SK-N-SH (cell line): Measurements from ENCODE around the gene SDK1. TPM values are rescaled to one million over a fixed set of nuclear protein-coding genes. Genes with fewer than 3 reads are reported as not detected.

Source experiments
- CTCF ChIA-PET: fragments of 300-600, 350-600 bp; formaldehyde crosslinking; extraction: SDS; loops from one replicate; lab custom pipeline; 2021; lab: Yijun Ruan, JAX
- POLR2A ChIA-PET: fragments of 350-600 bp; sonication (Branson Sonifier 250); formaldehyde crosslinking; extraction: SDS; loops from one replicate; lab custom pipeline; 2020; ENCODE audit warnings: antibody characterized with exemption, inconsistent platforms; lab: Yijun Ruan, JAX
- DNase-seq: peaks from one replicate; pipeline ENCODE4 v3.0.0; 2012
- H2AFZ ChIP-seq: fragments of 200-600 bp; sonication (generic); 2 replicates; pipeline ENCODE4 v1.8.1; 2016; ENCODE audit warnings: antibody characterized with exemption, mild to moderate bottlenecking, low read depth
- H3F3A ChIP-seq: fragments of 200-600 bp; sonication (generic); replicated peaks from 2 replicates; pipeline ENCODE3; 2016; ENCODE audit warnings: antibody characterized with exemption, mild to moderate bottlenecking; ENCODE audit not compliant: insufficient read depth
- H3K27ac ChIP-seq, 2 experiments: fragments of 200-500 bp in 1 of 2; fragments of 200-600 bp in 1 of 2; sonication (Bioruptor generic) in 1 of 2; sonication (generic), shearing (Covaris generic) in 1 of 2; 2 replicates each; pipeline versions ENCODE4 v1.5.1 to v1.6.1; 2014 to 2016; ENCODE audit warnings: low read depth in 2 of 2, inconsistent platforms in 1 of 2, low read length in 1 of 2, mild to moderate bottlenecking in 1 of 2, mixed read lengths in 1 of 2
- H3K27me3 ChIP-seq: fragments of 200-600 bp; sonication (generic), shearing (Covaris generic); 2 replicates; pipeline ENCODE4 v1.6.1; 2016; ENCODE audit warnings: mixed run types; ENCODE audit not compliant: insufficient read depth
- H3K36me3 ChIP-seq, 2 experiments: fragments of 200-500 bp in 1 of 2; fragments of 200-600 bp in 1 of 2; sonication (Bioruptor generic) in 1 of 2; sonication (generic) in 1 of 2; replicated peaks in 1 of 2; 2 replicates each; pipeline versions ENCODE3 to v1.5.1; 2014 to 2016; ENCODE audit warnings: low read length in 1 of 2, mild to moderate bottlenecking in 1 of 2; ENCODE audit not compliant: insufficient read depth in 2 of 2, control insufficient read depth in 1 of 2
- H3K4me1 ChIP-seq, 2 experiments: fragments of 200-500 bp in 1 of 2; fragments of 200-600 bp in 1 of 2; sonication (Bioruptor generic) in 1 of 2; sonication (generic), shearing (Covaris generic) in 1 of 2; 2 replicates each; pipeline versions ENCODE4 v1.5.1 to v1.6.1; 2014 to 2016; ENCODE audit warnings: low read depth in 1 of 2, low read length in 1 of 2, mixed run types in 1 of 2; ENCODE audit not compliant: insufficient read depth in 2 of 2, control insufficient read depth in 1 of 2
- H3K4me2 ChIP-seq: fragments of 200-600 bp; sonication (generic), shearing (Covaris generic); 2 replicates; pipeline ENCODE4 v1.6.1; 2017; ENCODE audit warnings: mixed run types
- H3K4me3 ChIP-seq, 2 experiments: fragments of 200-500 bp in 1 of 2; fragments of 200-600 bp in 1 of 2; sonication (Bioruptor generic) in 1 of 2; sonication (generic), shearing (Covaris generic) in 1 of 2; 2 replicates each; pipeline versions ENCODE4 v1.5.1 to v1.8.1; 2014 to 2016; ENCODE audit warnings: low read depth in 2 of 2, inconsistent platforms in 1 of 2, low read length in 1 of 2, mild to moderate bottlenecking in 1 of 2, mixed read lengths in 1 of 2, moderate library complexity in 1 of 2
- H3K79me2 ChIP-seq: fragments of 200-600 bp; sonication (generic); 2 replicates; pipeline ENCODE4 v1.8.1; 2017; ENCODE audit warnings: mild to moderate bottlenecking; ENCODE audit not compliant: insufficient read depth
- H3K9ac ChIP-seq: fragments of 200-600 bp; sonication (generic); 2 replicates; pipeline ENCODE4 v1.6.1; 2017; ENCODE audit warnings: mixed run types
- H3K9me2 ChIP-seq: fragments of 200-600 bp; sonication (generic); 2 replicates; pipeline ENCODE4 v1.6.1; 2017; ENCODE audit warnings: mixed run types
- H3K9me3 ChIP-seq: fragments of 200-600 bp; sonication (generic); 2 replicates; pipeline ENCODE4 v1.6.1; 2017; ENCODE audit warnings: mixed run types, mild to moderate bottlenecking, moderate library complexity
- H4K20me1 ChIP-seq: fragments of 200-600 bp; sonication (generic); 2 replicates; pipeline ENCODE4 v1.6.1; 2017; ENCODE audit warnings: mild to moderate bottlenecking, mixed run types; ENCODE audit not compliant: insufficient read depth
- EP300 ChIP-seq, 2 experiments: IDR thresholded peaks; 2 replicates each; pipeline versions ENCODE4 v1.4.0 to v1.6.1; 2012; ENCODE audit warnings: borderline replicate concordance in 1 of 2, low read depth in 1 of 2, low read length in 1 of 2
- FOXM1 ChIP-seq: IDR thresholded peaks from 2 replicates; pipeline ENCODE4 v1.4.0; 2012; ENCODE audit warnings: low read depth, mild to moderate bottlenecking
- GABPA ChIP-seq: IDR thresholded peaks from 2 replicates; pipeline ENCODE4 v1.4.0; 2012; ENCODE audit warnings: low read depth, mild to moderate bottlenecking
- GATA2 ChIP-seq: sonication (generic); formaldehyde crosslinking; IDR thresholded peaks from 2 replicates; pipeline ENCODE4 v1.5.0; 2020; ENCODE audit warnings: mild to moderate bottlenecking, missing genetic modification reagents
- JUND ChIP-seq: IDR thresholded peaks from 2 replicates; pipeline ENCODE4 v1.4.0; 2012
- POLR2AphosphoS5 ChIP-seq: IDR thresholded peaks from 2 replicates; pipeline ENCODE4 v1.6.1; 2012; ENCODE audit warnings: low read depth, low read length
- SIN3A ChIP-seq: IDR thresholded peaks from 2 replicates; pipeline ENCODE4 v1.6.1; 2012; ENCODE audit warnings: low read depth, mild to moderate bottlenecking, low read length, moderate library complexity, borderline replicate concordance
- TAF1 ChIP-seq: IDR thresholded peaks from 2 replicates; pipeline ENCODE4 v1.6.1; 2012; ENCODE audit warnings: low read depth, mild to moderate bottlenecking, low read length, moderate library complexity, borderline replicate concordance
- TCF12 ChIP-seq: IDR thresholded peaks from 2 replicates; pipeline ENCODE4 v1.4.0; 2012
- WGBS: methylation state at CpG from one replicate; pipeline ENCODE4 v1.1.6; 2017; ENCODE audit warnings: low lambda C conversion rate; 5-methylcytosine and 5-hydroxymethylcytosine counted together
- polyA plus RNA-seq, 3 experiments: library from polyadenylated mRNA; depleted of rRNA; stranded (reverse); fragments of >200 nt; gene quantifications; 2 replicates each; pipeline ENCODE4 v1.2.3, GENCODE V29; 2012
- TF ChIP-seq, protein P1 (sequence below): fragments of 200-600 bp; sonication (generic); IDR thresholded peaks from 2 replicates; pipeline ENCODE4 v1.6.1; 2017; ENCODE audit warnings: antibody characterized with exemption, mild to moderate bottlenecking, moderate library complexity
- TF ChIP-seq, protein P2 (sequence below): IDR thresholded peaks from 2 replicates; pipeline ENCODE4; 2012
- TF ChIP-seq, protein P3 (sequence below): IDR thresholded peaks from 2 replicates; pipeline ENCODE4 v1.6.1; 2012; ENCODE audit warnings: mild to moderate bottlenecking, low read depth, low read length, moderate library complexity

The SDK1 gene
- polyA plus RNA-seq, 1 of the 3 experiments (the other 2 are of a cell fraction) = 1.2 TPM

DNA sequence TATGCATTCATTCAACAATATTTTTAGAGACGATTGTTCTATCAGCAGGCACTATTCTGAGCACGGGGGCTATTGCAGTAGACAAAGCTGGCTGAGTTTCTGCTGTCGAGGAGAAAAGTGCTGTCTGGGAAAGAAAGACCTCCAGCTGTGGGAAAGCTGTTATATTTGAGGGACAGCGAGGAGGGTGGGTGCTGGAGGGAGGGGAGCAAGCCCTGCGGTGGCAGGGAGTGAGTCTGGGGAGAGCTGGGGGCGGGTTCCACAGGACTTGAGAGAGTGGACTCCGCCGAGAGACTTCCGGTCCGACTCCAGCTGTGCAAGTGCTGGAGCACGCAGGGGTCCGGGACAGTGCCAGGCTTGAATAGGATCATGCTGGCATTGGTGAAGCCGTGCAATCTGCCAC, 778.9 kb downstream of the SDK1 start:
- no peak for DNase-seq
- H3K79me2 ChIP-seq = no peaks in the 10 kb centered on the region
- POLR2A ChIA-PET = no interaction called here
- H3F3A ChIP-seq = no peaks in the 10 kb centered on the region
- H3K27me3 ChIP-seq = no peaks in the 10 kb centered on the region
- H3K4me3 ChIP-seq = no peak overlapping the region
- H2AFZ ChIP-seq = no peak overlapping the region
- H3K9ac ChIP-seq = no peak overlapping the region
- no peaks in the 10 kb centered on the region for H3K4me1 ChIP-seq
- H3K27ac ChIP-seq = no peak overlapping the region
- H3K9me3 ChIP-seq = no peaks in the 10 kb centered on the region
- H4K20me1 ChIP-seq = no peaks in the 10 kb centered on the region
- TF ChIP-seq SIN3A (no peak), GABPA (no peak), FOXM1 (no peak), TCF12 (no peak), TAF1 (no peak), EP300 (IDR thresholded peaks at IDR 0.05; ENCODE audit: borderline replicate concordance in 1 of 2, low read depth in 1 of 2, low read length in 1 of 2) (no peak), POLR2AphosphoS5 (no peak), GATA2 (no peak)
- TF ChIP-seq, protein P1, sequence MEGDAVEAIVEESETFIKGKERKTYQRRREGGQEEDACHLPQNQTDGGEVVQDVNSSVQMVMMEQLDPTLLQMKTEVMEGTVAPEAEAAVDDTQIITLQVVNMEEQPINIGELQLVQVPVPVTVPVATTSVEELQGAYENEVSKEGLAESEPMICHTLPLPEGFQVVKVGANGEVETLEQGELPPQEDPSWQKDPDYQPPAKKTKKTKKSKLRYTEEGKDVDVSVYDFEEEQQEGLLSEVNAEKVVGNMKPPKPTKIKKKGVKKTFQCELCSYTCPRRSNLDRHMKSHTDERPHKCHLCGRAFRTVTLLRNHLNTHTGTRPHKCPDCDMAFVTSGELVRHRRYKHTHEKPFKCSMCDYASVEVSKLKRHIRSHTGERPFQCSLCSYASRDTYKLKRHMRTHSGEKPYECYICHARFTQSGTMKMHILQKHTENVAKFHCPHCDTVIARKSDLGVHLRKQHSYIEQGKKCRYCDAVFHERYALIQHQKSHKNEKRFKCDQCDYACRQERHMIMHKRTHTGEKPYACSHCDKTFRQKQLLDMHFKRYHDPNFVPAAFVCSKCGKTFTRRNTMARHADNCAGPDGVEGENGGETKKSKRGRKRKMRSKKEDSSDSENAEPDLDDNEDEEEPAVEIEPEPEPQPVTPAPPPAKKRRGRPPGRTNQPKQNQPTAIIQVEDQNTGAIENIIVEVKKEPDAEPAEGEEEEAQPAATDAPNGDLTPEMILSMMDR = no peak
- TF ChIP-seq, protein P2, sequence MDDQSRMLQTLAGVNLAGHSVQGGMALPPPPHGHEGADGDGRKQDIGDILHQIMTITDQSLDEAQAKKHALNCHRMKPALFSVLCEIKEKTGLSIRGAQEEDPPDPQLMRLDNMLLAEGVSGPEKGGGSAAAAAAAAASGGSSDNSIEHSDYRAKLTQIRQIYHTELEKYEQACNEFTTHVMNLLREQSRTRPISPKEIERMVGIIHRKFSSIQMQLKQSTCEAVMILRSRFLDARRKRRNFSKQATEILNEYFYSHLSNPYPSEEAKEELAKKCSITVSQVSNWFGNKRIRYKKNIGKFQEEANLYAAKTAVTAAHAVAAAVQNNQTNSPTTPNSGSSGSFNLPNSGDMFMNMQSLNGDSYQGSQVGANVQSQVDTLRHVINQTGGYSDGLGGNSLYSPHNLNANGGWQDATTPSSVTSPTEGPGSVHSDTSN = no peak
- H3K4me2 ChIP-seq = no peak overlapping the region
- CTCF ChIA-PET = interaction anchor here (1.0 kb wide), 1 partner anchor 14 kb away, joined by 3 read pairs; no protein-coding TSS in a partner anchor
- H3K36me3 ChIP-seq = no peaks in the 10 kb centered on the region
- no peaks in the 10 kb centered on the region for H3K9me2 ChIP-seq
- 56% methylated on average over 13 of the region's 13 CpGs for WGBS

DNA sequence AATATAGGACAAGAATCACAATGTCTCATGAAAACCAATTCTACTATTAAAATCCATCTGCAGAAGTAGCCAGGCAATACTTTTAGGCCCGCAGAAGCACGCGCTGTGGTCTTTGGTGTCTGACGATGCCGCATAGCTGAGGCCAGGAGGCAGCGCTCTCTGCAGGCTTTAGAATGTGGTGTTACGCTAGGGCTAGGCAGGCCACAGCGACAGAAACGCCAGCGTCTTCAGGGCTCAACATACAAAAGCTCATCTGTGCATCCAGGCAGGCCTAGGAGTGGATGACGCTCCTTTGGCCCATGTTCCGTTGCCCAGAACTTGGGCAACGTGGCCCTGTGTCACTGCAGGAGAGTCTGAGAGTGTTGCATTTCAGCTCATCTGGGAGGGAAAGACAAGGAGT, 779.9 kb downstream of the SDK1 start:
- ChIA-PET POLR2A (no interaction called here), CTCF (no interaction called here)
- Histone ChIP-seq H3K9me3 (no peaks in the 10 kb centered on the region), H3K36me3 (no peaks in the 10 kb centered on the region), H3K27ac (no peak overlapping the region), H3K9ac (no peak overlapping the region), H3K4me1 (no peaks in the 10 kb centered on the region), H3K79me2 (no peaks in the 10 kb centered on the region), H3K4me2 (no peak overlapping the region), H3K27me3 (no peaks in the 10 kb centered on the region)
- no peak for DNase-seq
- TF ChIP-seq JUND (no peak), POLR2AphosphoS5 (no peak)
- TF ChIP-seq, protein P3, sequence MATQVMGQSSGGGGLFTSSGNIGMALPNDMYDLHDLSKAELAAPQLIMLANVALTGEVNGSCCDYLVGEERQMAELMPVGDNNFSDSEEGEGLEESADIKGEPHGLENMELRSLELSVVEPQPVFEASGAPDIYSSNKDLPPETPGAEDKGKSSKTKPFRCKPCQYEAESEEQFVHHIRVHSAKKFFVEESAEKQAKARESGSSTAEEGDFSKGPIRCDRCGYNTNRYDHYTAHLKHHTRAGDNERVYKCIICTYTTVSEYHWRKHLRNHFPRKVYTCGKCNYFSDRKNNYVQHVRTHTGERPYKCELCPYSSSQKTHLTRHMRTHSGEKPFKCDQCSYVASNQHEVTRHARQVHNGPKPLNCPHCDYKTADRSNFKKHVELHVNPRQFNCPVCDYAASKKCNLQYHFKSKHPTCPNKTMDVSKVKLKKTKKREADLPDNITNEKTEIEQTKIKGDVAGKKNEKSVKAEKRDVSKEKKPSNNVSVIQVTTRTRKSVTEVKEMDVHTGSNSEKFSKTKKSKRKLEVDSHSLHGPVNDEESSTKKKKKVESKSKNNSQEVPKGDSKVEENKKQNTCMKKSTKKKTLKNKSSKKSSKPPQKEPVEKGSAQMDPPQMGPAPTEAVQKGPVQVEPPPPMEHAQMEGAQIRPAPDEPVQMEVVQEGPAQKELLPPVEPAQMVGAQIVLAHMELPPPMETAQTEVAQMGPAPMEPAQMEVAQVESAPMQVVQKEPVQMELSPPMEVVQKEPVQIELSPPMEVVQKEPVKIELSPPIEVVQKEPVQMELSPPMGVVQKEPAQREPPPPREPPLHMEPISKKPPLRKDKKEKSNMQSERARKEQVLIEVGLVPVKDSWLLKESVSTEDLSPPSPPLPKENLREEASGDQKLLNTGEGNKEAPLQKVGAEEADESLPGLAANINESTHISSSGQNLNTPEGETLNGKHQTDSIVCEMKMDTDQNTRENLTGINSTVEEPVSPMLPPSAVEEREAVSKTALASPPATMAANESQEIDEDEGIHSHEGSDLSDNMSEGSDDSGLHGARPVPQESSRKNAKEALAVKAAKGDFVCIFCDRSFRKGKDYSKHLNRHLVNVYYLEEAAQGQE = no peak
- TF ChIP-seq, all 33 proteins: peak for 0
- Histone ChIP-seq H3K9me2 (no peaks in the 10 kb centered on the region), H4K20me1 (no peaks in the 10 kb centered on the region), H3F3A (no peaks in the 10 kb centered on the region), H3K4me3 (no peak overlapping the region), H2AFZ (no peak overlapping the region)
- WGBS = 74% methylated on average over 13 of the region's 13 CpGs
